IMR-90 (cell line): ENCODE measurements around the gene PHEX. TPM values are rescaled to one million over a fixed set of nuclear protein-coding genes. Genes with fewer than 3 reads are reported as not detected.
A peak's percentile ranks its signal among the peaks of the same experiment; 100 is the strongest.

Experiments
- ATAC-seq: fragments of 200-7000 bp; cut with Tn5 transposase; 2 replicates; pipeline ENCODE4 v1.9.1; 2020; ENCODE audit warnings: low read depth, mild to moderate bottlenecking, moderate library complexity
- BruUV-seq: library from RNA; stranded (reverse); fragments of 400-500 nt; replicated peaks from 2 replicates; lab custom pipeline; 2021; lab: Mats Ljungman, UMichigan
- CTCF ChIA-PET: fragments of 300-600 bp; formaldehyde crosslinking; extraction: SDS; loops from one replicate; lab custom pipeline; 2021; ENCODE audit warnings: antibody characterized with exemption; lab: Yijun Ruan, JAX
- POLR2A ChIA-PET: fragments of 300-600 bp; sonication (Branson Sonifier 250); formaldehyde crosslinking; loops from one replicate; lab custom pipeline; 2022; ENCODE audit warnings: antibody characterized with exemption; ENCODE audit not compliant: unreplicated experiment; lab: Charles Lee
- DNase-seq: peaks from one replicate; pipeline ENCODE4 v3.0.0; 2013
- H2AFZ ChIP-seq: replicated peaks from 2 replicates; pipeline ENCODE3; 2013; ENCODE audit warnings: low read length, mild to moderate bottlenecking; ENCODE audit not compliant: poor library complexity
- H2AK5ac ChIP-seq: 2 replicates; pipeline ENCODE4 v1.6.1; 2013; ENCODE audit warnings: low read depth, low read length, inconsistent platforms
- H2AK9ac ChIP-seq: replicated peaks from 2 replicates; pipeline ENCODE3; 2013; ENCODE audit warnings: mild to moderate bottlenecking, low read depth, low read length, moderate library complexity; ENCODE audit not compliant: poor library complexity
- H2BK120ac ChIP-seq: 2 replicates; pipeline ENCODE4 v1.6.1; 2013; ENCODE audit warnings: low read depth, low read length, inconsistent platforms
- H2BK15ac ChIP-seq: 3 replicates; pipeline ENCODE4 v1.6.1; 2013; ENCODE audit warnings: low read depth, low read length, inconsistent platforms
- H2BK20ac ChIP-seq: 2 replicates; pipeline ENCODE4 v1.6.1; 2013; ENCODE audit warnings: low read depth, mild to moderate bottlenecking, inconsistent platforms, low read length, moderate library complexity
- H2BK5ac ChIP-seq: 2 replicates; pipeline ENCODE4 v1.6.1; 2013; ENCODE audit warnings: mild to moderate bottlenecking, low read depth, low read length, inconsistent platforms; ENCODE audit not compliant: poor library complexity, severe bottlenecking
- H3K14ac ChIP-seq: replicated peaks from 2 replicates; pipeline ENCODE4 v1.6.1; 2013; ENCODE audit warnings: low read depth, low read length, inconsistent platforms
- H3K18ac ChIP-seq: 2 replicates; pipeline ENCODE4 v1.6.1; 2013; ENCODE audit warnings: low read depth, low read length, control low read depth
- H3K23ac ChIP-seq: 2 replicates; pipeline ENCODE4 v1.6.1; 2013; ENCODE audit warnings: low read depth, low read length, inconsistent platforms
- H3K27ac ChIP-seq: 2 replicates; pipeline ENCODE4 v1.5.1; 2013; ENCODE audit warnings: mild to moderate bottlenecking, control low read depth, low read length; ENCODE audit not compliant: insufficient read depth
- H3K27me3 ChIP-seq: 2 replicates; pipeline ENCODE4 v1.6.1; 2013; ENCODE audit warnings: low read length; ENCODE audit not compliant: control insufficient read depth, insufficient read depth
- H3K36me3 ChIP-seq: 2 replicates; pipeline ENCODE4 v1.6.1; 2013; ENCODE audit warnings: low read length, mixed read lengths; ENCODE audit not compliant: control insufficient read depth, insufficient read depth
- H3K4ac ChIP-seq: 2 replicates; pipeline ENCODE4 v1.6.1; 2013; ENCODE audit warnings: low read depth, low read length, inconsistent platforms
- H3K4me1 ChIP-seq: 2 replicates; pipeline ENCODE4 v1.6.1; 2013; ENCODE audit warnings: low read length, mixed read lengths; ENCODE audit not compliant: control insufficient read depth, insufficient read depth
- H3K4me2 ChIP-seq: 2 replicates; pipeline ENCODE4 v1.6.1; 2013; ENCODE audit warnings: low read depth, mild to moderate bottlenecking, control low read depth, low read length, moderate library complexity
- H3K4me3 ChIP-seq: 2 replicates; pipeline ENCODE4 v1.5.1; 2013; ENCODE audit warnings: low read depth, mild to moderate bottlenecking, control low read depth, low read length, moderate library complexity; ENCODE audit not compliant: insufficient read depth
- H3K56ac ChIP-seq: 2 replicates; pipeline ENCODE4 v1.6.1; 2013; ENCODE audit warnings: low read length, inconsistent platforms; ENCODE audit not compliant: insufficient read depth; ENCODE audit errors: extremely low read depth
- H3K79me1 ChIP-seq, 2 experiments: 2 replicates each; pipeline ENCODE4 v1.6.1; 2013; ENCODE audit warnings: low read length in 2 of 2, inconsistent platforms in 1 of 2, low read depth in 1 of 2
- H3K9ac ChIP-seq: 2 replicates; pipeline ENCODE4 v1.6.1; 2013; ENCODE audit warnings: low read depth, low read length, control low read depth
- H3K9me1 ChIP-seq: 2 replicates; pipeline ENCODE4 v1.6.1; 2013; ENCODE audit warnings: low read length, inconsistent platforms; ENCODE audit not compliant: insufficient read depth
- H3K9me3 ChIP-seq: 2 replicates; pipeline ENCODE4 v1.6.1; 2013; ENCODE audit warnings: low read length; ENCODE audit not compliant: control insufficient read depth, insufficient read depth
- H4K20me1 ChIP-seq: 2 replicates; pipeline ENCODE4 v1.6.1; 2013; ENCODE audit warnings: low read length, inconsistent platforms; ENCODE audit not compliant: insufficient read depth
- H4K5ac ChIP-seq: 2 replicates; pipeline ENCODE4 v1.6.1; 2013; ENCODE audit warnings: mild to moderate bottlenecking, low read depth, low read length, control low read depth
- H4K8ac ChIP-seq, 2 experiments: 2 replicates each; pipeline ENCODE4 v1.6.1; 2013; ENCODE audit warnings: low read depth in 2 of 2, low read length in 2 of 2, control low read depth in 1 of 2, inconsistent platforms in 1 of 2
- H4K91ac ChIP-seq: 2 replicates; pipeline ENCODE4 v1.6.1; 2013; ENCODE audit warnings: low read depth, low read length, inconsistent platforms; ENCODE audit not compliant: insufficient read depth
- BHLHE40 ChIP-seq: fragments of 150-350 bp; IDR thresholded peaks from 2 replicates; pipeline ENCODE4 v1.6.1; 2016; ENCODE audit warnings: mild to moderate bottlenecking, low read depth, low read length
- CEBPB ChIP-seq: IDR thresholded peaks from 2 replicates; pipeline ENCODE4 v1.6.1; 2012; ENCODE audit warnings: low read depth, low read length, improper control_type of control experiment
- MAZ ChIP-seq: IDR thresholded peaks from 2 replicates; pipeline ENCODE4 v1.6.1; 2012; ENCODE audit warnings: low read depth, mild to moderate bottlenecking, low read length, improper control_type of control experiment, moderate library complexity, borderline replicate concordance
- USF2 ChIP-seq: fragments of 150-350 bp; IDR thresholded peaks from 2 replicates; pipeline ENCODE4 v1.6.1; 2017; ENCODE audit warnings: mild to moderate bottlenecking, antibody characterized with exemption, low read length, low read depth
- WGBS, 2 experiments: methylation state at CpG; one replicate each; pipeline versions ENCODE4 v1.1.5 to v1.1.7; 2013; ENCODE audit warnings: missing lambda C conversion rate in 2 of 2; ENCODE audit not compliant: insufficient read length in 1 of 2; ENCODE audit errors: extremely low coverage in 2 of 2; 5-methylcytosine and 5-hydroxymethylcytosine counted together
- dilution Hi-C: fragments of 300-500 bp; cut with HindIII; formaldehyde crosslinking; loops from one replicate; pipeline ENCODE4 v1.14.3; 2018; ENCODE audit warnings: low sequenced_read_pairs; ENCODE audit not compliant: unreplicated experiment
- in situ Hi-C: fragments of 300-500 bp; cut with MboI; formaldehyde crosslinking; loops from 3 replicates; pipeline ENCODE4 v1.14.3; 2019; ENCODE audit warnings: low sequenced_read_pairs, inconsistent platforms, mixed read lengths
- intact Hi-C: fragments of 100-400 bp; cut with micrococcal nuclease; formaldehyde crosslinking; loops from 2 replicates; pipeline ENCODE4 v1.10.0; 2022
- polyA plus RNA-seq, 3 experiments: library from polyadenylated mRNA; depleted of rRNA; stranded (reverse); fragments of >200 nt; gene quantifications; 2 replicates each; pipeline ENCODE4 v1.2.3, GENCODE V29; 2012; ENCODE audit warnings: low replicate concordance in 1 of 3
- total RNA-seq: library from RNA; depleted of rRNA; stranded (reverse); fragments of >200 nt; gene quantifications from 2 replicates; pipeline ENCODE4 v1.2.3, GENCODE V29; 2012

The PHEX gene
- total and polyA plus RNA-seq, 2 of the 4 experiments (the other 2 are of a cell fraction) = 0.10 to 0.18 TPM

GRCh38 chrX:22025751-22026150, 6.4 kb upstream of the PHEX start:
- no peak overlapping the region for H3K4me2 ChIP-seq
- CTCF ChIA-PET = interaction anchor here (0.6 kb wide), 1 partner anchor 115 kb away, joined by 3 read pairs; no protein-coding TSS in a partner anchor
- no peak overlapping the region for H3K27ac ChIP-seq
- TF ChIP-seq BHLHE40 = 0 out of 2 replicates have a peak, but pooled peaks have one; percentile 28
- peak; percentile 65; the same call in 1 of the 2 replicates for TF ChIP-seq CEBPB
- no peak for TF ChIP-seq MAZ
- TF ChIP-seq USF2 = peak; percentile 88
- POLR2A ChIA-PET = no interaction called here
- H2AFZ ChIP-seq = no peak overlapping the region
- intact Hi-C loops (no loop called here), in situ Hi-C loops (no loop called here), dilution Hi-C loops (no loop called here)
- H3K36me3 ChIP-seq = no peaks in the 10 kb centered on the region
- H2BK5ac ChIP-seq = no peak overlapping the region
- no peak overlapping the region for H3K18ac ChIP-seq
- H3K9ac ChIP-seq = no peak overlapping the region
- no peaks in the 10 kb centered on the region for H4K20me1 ChIP-seq
- H4K8ac ChIP-seq = no peak overlapping the region
- no peak overlapping the region for H3K23ac ChIP-seq
- no peak overlapping the region for H4K5ac ChIP-seq
- H3K4ac ChIP-seq = no peak overlapping the region
- H3K4me1 ChIP-seq = no peaks in the 10 kb centered on the region
- no peaks in the 10 kb centered on the region; the same call in 1 of the 2 replicates for H3K27me3 ChIP-seq
- H2AK5ac ChIP-seq = no peak overlapping the region
- peak; percentile 84 for ATAC-seq
- no peak overlapping the region for H2BK15ac ChIP-seq
- no peak overlapping the region for H2AK9ac ChIP-seq
- no TSS peak for BruUV-seq
- peak; percentile 64 for DNase-seq
- H3K79me1 ChIP-seq = no peaks in the 10 kb centered on the region
- H3K56ac ChIP-seq = no peak overlapping the region
- no peaks in the 10 kb centered on the region for H3K9me3 ChIP-seq
- no peak overlapping the region for H3K4me3 ChIP-seq
- no peak overlapping the region for H3K14ac ChIP-seq
- 75% methylated on average over 4 of the region's 7 CpGs; no CpG with 5 or more reads in 1 of the 2 experiments for WGBS, 2 experiments
- H3K9me1 ChIP-seq = no peaks in the 10 kb centered on the region
- H2BK20ac ChIP-seq = no peak overlapping the region
- no peak overlapping the region for H4K91ac ChIP-seq
- no peak overlapping the region for H2BK120ac ChIP-seq
